H1 (cell line): Measurements from ENCODE around the gene ENOX2. TPM values are rescaled to one million over a fixed set of nuclear protein-coding genes. Genes with fewer than 3 reads are reported as not detected.

ENCODE experiments used
- CTCF ChIA-PET: fragments of 300-600 bp; sonication (Branson Sonifier 250); formaldehyde crosslinking; loops from one replicate; lab custom pipeline; 2021; ENCODE audit not compliant: partially characterized antibody; lab: Charles Lee
- POLR2A ChIA-PET: fragments of 300-600 bp; sonication (Branson Sonifier 250); formaldehyde crosslinking; loops from one replicate; lab custom pipeline; 2021; ENCODE audit warnings: inconsistent platforms; ENCODE audit not compliant: partially characterized antibody; lab: Charles Lee
- DNase-seq, 2 experiments: peaks; one replicate each; pipeline versions ENCODE4 v3.0.0 to v3.0.0-alpha.2; 2010 to 2022; ENCODE audit warnings: low spot score in 2 of 2, low read depth in 1 of 2, mixed read lengths in 1 of 2
- FAIRE-seq: peaks from 2 replicates; lab custom pipeline; 2011; peaks lifted over from hg19 to GRCh38; lab: Jason Lieb, UNC
- H2AFZ ChIP-seq: 2 replicates; pipeline ENCODE4 v1.8.1; 2012; ENCODE audit warnings: low read length, inconsistent platforms
- H2AK5ac ChIP-seq: 2 replicates; pipeline ENCODE4 v1.6.1; 2013; ENCODE audit warnings: low read depth, low read length
- H2BK120ac ChIP-seq: replicated peaks from 2 replicates; pipeline ENCODE3; 2013; ENCODE audit warnings: low read depth, low read length, inconsistent platforms
- H2BK12ac ChIP-seq: 2 replicates; pipeline ENCODE4 v1.6.1; 2013; ENCODE audit warnings: low read depth, low read length
- H2BK15ac ChIP-seq: 2 replicates; pipeline ENCODE4 v1.6.1; 2013; ENCODE audit warnings: low read length
- H2BK20ac ChIP-seq: 2 replicates; pipeline ENCODE4 v1.6.1; 2013; ENCODE audit warnings: low read length
- H2BK5ac ChIP-seq: 2 replicates; pipeline ENCODE4 v1.6.1; 2013; ENCODE audit warnings: low read depth, low read length
- H3K14ac ChIP-seq: 2 replicates; pipeline ENCODE4 v1.6.1; 2013; ENCODE audit warnings: inconsistent platforms; ENCODE audit not compliant: insufficient read length
- H3K18ac ChIP-seq: 2 replicates; pipeline ENCODE4 v1.6.1; 2013; ENCODE audit warnings: low read length; ENCODE audit errors: extremely low read depth
- H3K23ac ChIP-seq: 2 replicates; pipeline ENCODE4 v1.6.1; 2013; ENCODE audit warnings: inconsistent platforms; ENCODE audit not compliant: insufficient read length
- H3K23me2 ChIP-seq: 2 replicates; pipeline ENCODE4 v1.6.1; 2013; ENCODE audit warnings: low read depth, low read length
- H3K27ac ChIP-seq: 2 replicates; pipeline ENCODE4 v1.6.1; 2011; ENCODE audit warnings: low read depth, low read length, inconsistent platforms
- H3K27me3 ChIP-seq, 4 experiments: replicated peaks in 1 of 4; 1 replicate in 1 of 4; 2 replicates in 3 of 4; pipeline versions ENCODE4 v1.6.1 to v1.8.1; 2011 to 2013; ENCODE audit warnings: low read length in 3 of 4, mild to moderate bottlenecking in 3 of 4, inconsistent platforms in 2 of 4, mixed read lengths in 2 of 4, moderate library complexity in 1 of 4; ENCODE audit not compliant: control insufficient read depth in 3 of 4, insufficient read depth in 3 of 4; ENCODE audit errors: extremely low read depth in 1 of 4
- H3K36me3 ChIP-seq, 4 experiments: 2 replicates each; pipeline versions ENCODE4 v1.6.1 to v1.8.1; 2011 to 2013; ENCODE audit warnings: mild to moderate bottlenecking in 4 of 4, low read length in 3 of 4, moderate library complexity in 2 of 4, control low read depth in 1 of 4, inconsistent platforms in 1 of 4; ENCODE audit not compliant: insufficient read depth in 4 of 4, control insufficient read depth in 2 of 4
- H3K4ac ChIP-seq: replicated peaks from 2 replicates; pipeline ENCODE3; 2013; ENCODE audit warnings: low read length, low read depth, mixed read lengths, inconsistent platforms; ENCODE audit not compliant: insufficient read length
- H3K4me1 ChIP-seq, 4 experiments: replicated peaks in 1 of 4; 1 replicate in 1 of 4; 2 replicates in 3 of 4; pipeline versions ENCODE4 v1.6.1 to v1.8.1; 2011 to 2013; ENCODE audit warnings: low read length in 3 of 4, inconsistent platforms in 2 of 4, mixed read lengths in 1 of 4; ENCODE audit not compliant: insufficient read depth in 4 of 4, control insufficient read depth in 3 of 4
- H3K4me2 ChIP-seq, 2 experiments: 2 replicates each; pipeline versions ENCODE4 v1.6.1 to v1.8.1; 2011 to 2013; ENCODE audit warnings: low read depth in 2 of 2, low read length in 2 of 2, control low read depth in 1 of 2, inconsistent platforms in 1 of 2, mild to moderate bottlenecking in 1 of 2; ENCODE audit not compliant: insufficient read depth in 1 of 2
- H3K4me3 ChIP-seq, 4 experiments: fragments of 200-600, 300-600 bp in 1 of 4; sonication (generic), shearing (Covaris generic), sonication (Bioruptor Twin) in 1 of 4; 2 replicates each; pipeline versions ENCODE4 v1.5.1 to v1.8.1; 2011 to 2016; ENCODE audit warnings: low read length in 4 of 4, low read depth in 3 of 4, control low read depth in 2 of 4, inconsistent platforms in 2 of 4, mild to moderate bottlenecking in 2 of 4, mixed read lengths in 1 of 4, moderate library complexity in 1 of 4; ENCODE audit not compliant: insufficient read depth in 2 of 4; ENCODE audit errors: extremely low read depth in 1 of 4
- H3K56ac ChIP-seq: replicated peaks from 2 replicates; pipeline ENCODE3; 2013; ENCODE audit warnings: low read depth, mild to moderate bottlenecking, mixed read lengths, low read length, inconsistent platforms; ENCODE audit not compliant: insufficient read length
- H3K79me1 ChIP-seq: 2 replicates; pipeline ENCODE4 v1.6.1; 2013; ENCODE audit warnings: low read depth, low read length, control low read depth
- H3K79me2 ChIP-seq, 2 experiments: 2 replicates each; pipeline versions ENCODE4 v1.6.1 to v1.8.1; 2012 to 2013; ENCODE audit warnings: low read length in 2 of 2, mild to moderate bottlenecking in 2 of 2, inconsistent platforms in 1 of 2; ENCODE audit not compliant: insufficient read depth in 2 of 2, control insufficient read depth in 1 of 2
- H3K9ac ChIP-seq, 4 experiments: replicated peaks in 1 of 4; 1 replicate in 1 of 4; 2 replicates in 3 of 4; pipeline versions ENCODE4 v1.6.1 to v1.8.1; 2011 to 2013; ENCODE audit warnings: low read depth in 3 of 4, low read length in 3 of 4, control low read depth in 2 of 4, mild to moderate bottlenecking in 2 of 4, moderate library complexity in 2 of 4, inconsistent platforms in 1 of 4; ENCODE audit errors: extremely low read depth in 1 of 4
- H3K9me3 ChIP-seq, 2 experiments: 2 replicates each; pipeline versions ENCODE4 v1.6.1 to v1.8.1; 2012 to 2013; ENCODE audit warnings: mild to moderate bottlenecking in 2 of 2, moderate library complexity in 2 of 2, control low read depth in 1 of 2, inconsistent platforms in 1 of 2, low read depth in 1 of 2, low read length in 1 of 2, mixed read lengths in 1 of 2; ENCODE audit not compliant: insufficient read depth in 2 of 2
- H4K20me1 ChIP-seq, 2 experiments: replicated peaks in 1 of 2; 2 replicates each; pipeline versions ENCODE3 to v1.8.1; 2011 to 2013; ENCODE audit warnings: inconsistent platforms in 2 of 2, low read length in 2 of 2, mild to moderate bottlenecking in 1 of 2; ENCODE audit not compliant: insufficient read depth in 2 of 2, control insufficient read depth in 1 of 2
- H4K5ac ChIP-seq: 2 replicates; pipeline ENCODE4 v1.6.1; 2013; ENCODE audit warnings: low read length, low read depth, mixed read lengths, inconsistent platforms; ENCODE audit not compliant: insufficient read length
- H4K8ac ChIP-seq: 2 replicates; pipeline ENCODE4 v1.8.0; 2013; ENCODE audit warnings: mild to moderate bottlenecking, moderate library complexity, low read length, inconsistent platforms; ENCODE audit not compliant: insufficient read depth; ENCODE audit errors: extremely low read depth
- H4K91ac ChIP-seq: replicated peaks from 2 replicates; pipeline ENCODE3; 2013; ENCODE audit warnings: low read length, mixed read lengths, inconsistent platforms; ENCODE audit not compliant: insufficient read length
- CREB1 ChIP-seq: IDR thresholded peaks from 2 replicates; pipeline ENCODE4 v1.6.1; 2012; ENCODE audit warnings: inconsistent platforms
- RBBP5 ChIP-seq: IDR thresholded peaks from 2 replicates; pipeline ENCODE4 v1.7.1; 2012; ENCODE audit warnings: low read depth, mild to moderate bottlenecking, inconsistent platforms, low read length, moderate library complexity, borderline replicate concordance
- RNF2 ChIP-seq: fragments of 200-900, 300-1000 bp; sonication (generic); IDR thresholded peaks from 2 replicates; pipeline ENCODE4 v1.7.1; 2016; ENCODE audit warnings: borderline replicate concordance, low read depth, mild to moderate bottlenecking, antibody characterized with exemption, low read length; ENCODE audit not compliant: poor library complexity, severe bottlenecking; ENCODE audit errors: missing control alignments
- TBP ChIP-seq: IDR thresholded peaks from 2 replicates; pipeline ENCODE4 v1.6.1; 2011; ENCODE audit warnings: low read depth, low read length, improper control_type of control experiment
- WGBS, 2 experiments: shearing (Covaris generic) in 1 of 2; methylation state at CpG; one replicate each; pipeline versions ENCODE4 v1.1.6 to v1.1.7; 2013 to 2015; ENCODE audit warnings: low lambda C conversion rate in 2 of 2, mixed read lengths in 2 of 2, inconsistent platforms in 1 of 2, low coverage in 1 of 2, missing lambda C conversion rate in 1 of 2; ENCODE audit not compliant: insufficient replicate concordance in 2 of 2, insufficient coverage in 1 of 2, insufficient read length in 1 of 2; ENCODE audit errors: extremely low coverage in 1 of 2, missing lambda C conversion rate in 1 of 2; 5-methylcytosine and 5-hydroxymethylcytosine counted together
- polyA plus RNA-seq, 7 experiments: library from polyadenylated mRNA; depleted of rRNA in 3 of 7; stranded (reverse) in 5 of 7; unstranded in 2 of 7; fragments of >200 nt in 5 of 7; fragments of 200-250 nt in 2 of 7; gene quantifications; 1 replicate in 5 of 7; 2 replicates in 1 of 7; 4 replicates in 1 of 7; pipeline versions ENCODE4 v1.2.1 to v1.2.3, GENCODE V29; 2011 to 2013; ENCODE audit warnings: missing spikeins in 2 of 7, mixed read lengths in 2 of 7
- total RNA-seq: library from RNA; stranded (reverse); fragmentation: NEBNext Ultra II Directional; extraction: Animal tissue kit (Norgen Biotek cat#: 25700); gene quantifications from 2 replicates; pipeline ENCODE4 v1.2.1, GENCODE V29; 2021

The ENOX2 gene
- total and polyA plus RNA-seq, 2 of the 8 experiments (the other 6 are each of a cell fraction or from before 2014, with no cell fraction given): 4.5 to 12.3 TPM

DNA sequence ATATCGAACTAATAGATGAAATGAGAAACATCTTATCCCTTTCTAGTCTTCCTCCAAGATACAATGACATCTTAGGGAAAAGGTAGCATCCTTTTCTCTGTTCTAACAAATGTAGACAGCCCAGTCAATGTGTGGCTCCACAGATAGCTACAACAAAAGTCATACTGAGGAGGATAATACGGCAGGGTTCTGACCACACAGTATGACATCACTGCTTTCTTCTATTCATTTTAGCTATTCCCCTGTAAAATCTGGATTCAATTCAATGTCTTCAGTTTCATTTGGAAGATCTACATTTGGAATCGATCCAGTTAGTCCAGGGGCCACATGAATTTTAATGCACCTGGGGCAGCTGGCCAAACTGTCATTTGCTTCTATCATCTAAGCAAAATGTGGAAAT lies 51.4 kb downstream of the ENOX2 start:
- Histone ChIP-seq H2BK20ac (no peak overlapping the region), H3K27me3 (no peaks in the 10 kb centered on the region), H3K4me3 (no peak overlapping the region), H2BK15ac (no peak overlapping the region), H2BK120ac (no peak overlapping the region), H3K18ac (no peak overlapping the region), H3K79me2 (no peaks in the 10 kb centered on the region), H3K4me2 (no peak overlapping the region), H4K5ac (no peak overlapping the region), H2AFZ (no peak overlapping the region), H3K27ac (no peak overlapping the region), H2AK5ac (no peak overlapping the region), H3K79me1 (no peaks in the 10 kb centered on the region), H3K9me3 (no peaks in the 10 kb centered on the region), H3K56ac (no peak overlapping the region), H3K23me2 (no peaks in the 10 kb centered on the region), H2BK5ac (no peak overlapping the region), H4K91ac (no peak overlapping the region), H4K20me1 (no peaks in the 10 kb centered on the region), H4K8ac (no peak overlapping the region), H3K4me1 (no peaks in the 10 kb centered on the region), H2BK12ac (no peak overlapping the region), H3K23ac (no peak overlapping the region), H3K14ac (no peak overlapping the region), H3K36me3 (no peaks in the 10 kb centered on the region), H3K9ac (no peak overlapping the region), H3K4ac (no peak overlapping the region)
- FAIRE-seq (no peak), DNase-seq (no peak)
- CTCF ChIA-PET: no interaction called here
- POLR2A ChIA-PET: no interaction called here
- 90% methylated on average over 3 of the region's 3 CpGs; no CpG with 5 or more reads in 1 of the 2 experiments for WGBS, 2 experiments
- no peak for TF ChIP-seq RBBP5
- TF ChIP-seq TBP: no peak
- TF ChIP-seq CREB1: no peak
- TF ChIP-seq RNF2: no peak
